Lower leg skin (tissue), 4 donors: ENCODE measurements around the gene WARS2. TPM values are rescaled to one million over a fixed set of nuclear protein-coding genes. Genes with fewer than 3 reads are reported as not detected.

ENCODE experiments used
- DNase-seq, 2 donors: peaks; one replicate each; pipeline ENCODE4 v3.0.0-alpha.2; 2019; ENCODE audit warnings: low spot score in 2 of 2
- H3K4me3 ChIP-seq: fragments of 200-600 bp; sonication (generic); 2 replicates; pipeline ENCODE4 v1.5.1; 2017; ENCODE audit warnings: mild to moderate bottlenecking, low read depth; ENCODE audit not compliant: poor library complexity, severe bottlenecking
- CTCF ChIP-seq, 3 donors: fragments of 450-650 bp; IDR thresholded peaks; one replicate each; pipeline ENCODE4 v1.5.1; 2016; ENCODE audit warnings: antibody characterized with exemption in 3 of 3, mild to moderate bottlenecking in 3 of 3, moderate library complexity in 2 of 3
- POLR2A ChIP-seq, 2 donors: fragments of 450-650 bp; IDR thresholded peaks; one replicate each; pipeline ENCODE4 v1.6.1; 2016 to 2017; ENCODE audit warnings: antibody characterized with exemption in 2 of 2, mild to moderate bottlenecking in 1 of 2, moderate library complexity in 1 of 2
- WGBS, 2 donors: methylation state at CpG; one replicate each; pipeline ENCODE4 v1.1.5; 2018; 5-methylcytosine and 5-hydroxymethylcytosine counted together
- intact Hi-C: fragments of 100-400 bp; cut with DNase I; formaldehyde crosslinking; loops from one replicate; pipeline ENCODE4 v1.15.0; 2023; ENCODE audit warnings: low total_unique reads
- total RNA-seq, 4 donors: library from RNA; depleted of rRNA; stranded (reverse); fragments of >200 nt; gene quantifications; one replicate each; pipeline ENCODE4 v1.1.0, GENCODE V29; 2016

WARS2 gene
- total RNA-seq, 4 donors from 2014 or later, result 8.1 to 21.8 (median 13.2) TPM

GRCh38 chr1:119045096-119045746, 95.2 kb downstream of the WARS2 start:
- no peak for TF ChIP-seq CTCF (IDR thresholded peaks at IDR 0.05)
- TF ChIP-seq POLR2A (IDR thresholded peaks at IDR 0.05), result no peak
- WGBS, 2 donors, result 45 to 61% methylated on average over 1 of the region's 1 CpG
- intact Hi-C loops, result no loop called here
- DNase-seq, result no peak
- no peak overlapping the region for H3K4me3 ChIP-seq

DNA sequence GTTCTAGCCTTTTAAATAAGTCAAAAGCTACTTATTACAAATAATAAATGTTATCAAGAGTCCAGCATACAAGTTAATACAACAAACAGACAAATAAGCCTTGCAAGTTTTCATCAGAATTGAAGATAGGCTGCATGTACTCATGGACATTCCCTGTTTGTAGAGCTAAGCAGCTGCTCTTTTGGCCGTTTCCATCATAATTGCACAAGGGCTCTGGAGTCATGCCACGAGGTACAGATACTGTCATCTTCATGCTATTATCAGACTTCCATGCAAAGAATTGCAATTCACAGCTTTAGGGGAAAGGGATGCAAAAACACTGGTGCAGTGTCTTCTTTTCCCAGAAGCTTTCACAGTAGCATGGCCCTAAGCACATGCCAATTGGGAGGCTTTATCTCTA, 99.5 kb downstream of the WARS2 start:
- 66 to 67% methylated on average over 2 of the region's 2 CpGs for WGBS, 2 donors
- peak; percentile 47 to 90 for DNase-seq
- intact Hi-C loops, result no loop called here
- no peak for TF ChIP-seq POLR2A (IDR thresholded peaks at IDR 0.05)
- no peak for TF ChIP-seq CTCF (IDR thresholded peaks at IDR 0.05)
- H3K4me3 ChIP-seq, result no peak overlapping the region

DNA sequence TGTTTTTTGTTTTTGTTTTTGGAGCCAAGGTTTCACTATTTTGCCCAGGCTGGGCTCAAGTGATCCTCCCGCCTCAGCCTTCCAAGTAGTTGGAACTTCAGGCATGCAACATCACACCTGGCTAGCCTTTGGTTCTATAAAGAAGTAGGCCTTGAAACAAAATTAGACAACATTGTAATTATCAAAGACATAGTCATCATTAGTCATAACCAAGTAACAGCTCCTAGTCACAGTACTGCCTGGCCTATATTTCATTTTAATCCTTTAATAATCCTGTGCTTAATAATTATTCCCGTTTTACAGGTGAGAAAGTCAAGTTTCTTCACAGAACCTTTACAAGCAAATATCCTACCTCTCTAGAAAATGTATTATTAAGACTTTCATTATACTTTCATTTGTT, 100.0 kb downstream of the WARS2 start:
- no peak for DNase-seq
- TF ChIP-seq CTCF (IDR thresholded peaks at IDR 0.05) (no peak), POLR2A (IDR thresholded peaks at IDR 0.05) (no peak)
- H3K4me3 ChIP-seq, result no peak overlapping the region
- WGBS, 2 donors, result 83 to 89% methylated on average over 2 of the region's 2 CpGs
- intact Hi-C loops, result no loop called here

DNA sequence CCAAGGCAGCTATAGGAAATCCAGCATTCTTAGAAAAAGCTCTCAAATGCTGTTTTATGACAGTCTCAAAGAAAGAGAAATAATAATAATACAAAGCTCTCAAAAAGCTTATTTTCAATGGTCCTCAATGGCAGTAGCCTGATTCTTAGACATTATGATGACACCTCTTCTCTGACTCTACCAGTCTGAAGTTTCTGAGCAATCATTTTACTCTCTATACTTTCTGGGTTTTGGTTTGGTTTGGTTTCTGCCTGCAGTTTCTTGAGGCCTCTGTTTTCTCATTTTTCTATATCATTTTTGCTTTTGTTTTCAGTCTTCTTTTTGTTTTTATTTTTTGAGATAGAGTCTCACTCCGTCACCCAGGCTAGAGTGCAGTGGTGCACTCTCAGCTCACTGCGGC, 102.1 kb downstream of the WARS2 start:
- no peak overlapping the region for H3K4me3 ChIP-seq
- DNase-seq, result no peak
- TF ChIP-seq CTCF (IDR thresholded peaks at IDR 0.05) (no peak), POLR2A (IDR thresholded peaks at IDR 0.05) (no peak)
- intact Hi-C loops, result no loop called here
- 96 to 100% methylated on average over 2 of the region's 2 CpGs for WGBS, 2 donors

GRCh38 chr1:119034359-119034758, 106.1 kb downstream of the WARS2 start:
- DNase-seq, result no peak
- TF ChIP-seq CTCF (IDR thresholded peaks at IDR 0.05), result no peak
- TF ChIP-seq POLR2A (IDR thresholded peaks at IDR 0.05), result no peak
- intact Hi-C loops, result no loop called here
- no peak overlapping the region for H3K4me3 ChIP-seq

GRCh38 chr1:119032986-119033385, 107.5 kb downstream of the WARS2 start:
- TF ChIP-seq POLR2A (IDR thresholded peaks at IDR 0.05) (no peak), CTCF (IDR thresholded peaks at IDR 0.05) (no peak)
- no peak for DNase-seq
- no peak overlapping the region for H3K4me3 ChIP-seq
- WGBS, 2 donors, result 97% methylated on average over 22 of the region's 22 CpGs
- intact Hi-C loops, result no loop called here
